Stimulated activated effector memory CD8-positive, alpha-beta T cell treated with anti-CD3 and anti-CD28 coated beads, Interleukin-12 subunit alpha, Interleukin-12 subunit beta, amount 100 ng/mL, for 72 hours (primary cell): ENCODE measurements around the gene LPAR2.

Source experiments
- ATAC-seq: fragments of 150-1000 bp; cut with Tn5 transposase; 2 replicates; pipeline ENCODE4 v1.10.0; 2021
- DNase-seq, 2 donors: peaks; one replicate each; pipeline ENCODE4 v3.0.0; 2021 to 2022; ENCODE audit warnings: low spot score in 2 of 2
- H3K27ac Mint-ChIP-seq: one replicate; pipeline ENCODE4 v1.8.0; 2022; ENCODE audit warnings: mild to moderate bottlenecking, mixed read lengths
- H3K36me3 Mint-ChIP-seq: one replicate; pipeline ENCODE4 v1.8.0; 2022; ENCODE audit warnings: mild to moderate bottlenecking, mixed read lengths
- H3K4me1 Mint-ChIP-seq: one replicate; pipeline ENCODE4 v1.8.0; 2022; ENCODE audit warnings: mixed read lengths
- H3K4me3 Mint-ChIP-seq: one replicate; pipeline ENCODE4 v1.8.0; 2022; ENCODE audit warnings: mild to moderate bottlenecking, mixed read lengths
- H3K9me3 Mint-ChIP-seq: one replicate; pipeline ENCODE4 v1.8.0; 2022; ENCODE audit warnings: mixed read lengths

The LPAR2 gene

DNA sequence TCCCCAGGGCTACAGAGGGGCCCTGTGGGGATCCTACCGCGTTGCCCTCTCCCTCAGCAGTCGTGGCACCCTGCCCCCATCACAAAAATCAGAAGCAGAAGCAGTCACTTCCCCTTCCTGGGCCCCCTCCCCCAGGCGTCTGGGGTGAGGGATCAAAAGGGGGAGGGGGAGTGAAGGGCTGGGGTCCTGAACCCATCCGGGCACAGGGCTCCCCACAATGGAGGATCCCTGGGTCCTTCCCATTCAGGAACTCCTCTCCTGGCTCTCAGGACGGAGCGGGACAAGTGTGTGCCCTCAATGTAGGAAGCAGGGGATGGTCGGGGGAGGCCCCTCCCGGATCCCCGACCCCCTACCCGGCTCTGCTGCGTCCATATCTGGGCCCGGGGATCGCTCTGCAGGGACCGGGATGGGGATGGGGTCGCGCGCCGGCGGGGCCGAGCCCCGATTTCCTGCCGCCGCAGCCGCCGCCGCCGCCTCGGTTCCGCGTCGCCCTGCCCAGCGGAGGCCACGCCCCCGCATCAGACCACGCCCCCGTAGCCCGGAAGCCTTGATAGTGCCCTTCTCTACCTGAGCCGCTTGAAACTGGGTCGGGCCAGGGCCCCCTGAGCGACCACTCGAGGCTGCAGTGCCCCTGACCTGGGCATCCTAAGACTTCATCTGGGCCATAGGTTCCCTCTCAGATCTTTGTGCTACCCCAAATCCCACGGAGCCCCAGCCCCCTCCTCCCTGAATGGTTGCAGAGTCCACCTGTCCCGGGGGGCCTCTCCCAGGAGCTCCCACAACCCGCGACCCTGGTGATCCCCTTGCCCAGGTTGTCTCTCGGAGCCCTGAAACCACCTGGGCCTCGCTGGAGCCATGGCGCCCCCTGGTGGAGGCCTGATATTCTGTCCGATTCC lies 15.4 kb upstream of the LPAR2 start, which contains the start of gene GMIP:
GMIP (minus strand) TSS at position 500 of the 896 bp plus-strand sequence; CDS start at position 372, 128 bp downstream.
- ATAC-seq (peak; percentile 88), DNase-seq (peak; percentile 80 to 92)
- Mint-ChIP-seq H3K27ac (peak within 1 kb of the TSS; percentile 97), H3K4me3 (peak within 1 kb of the TSS; percentile 99), H3K36me3 (peaks cover 96% of the 10 kb centered on the region), H3K9me3 (no peaks in the 10 kb centered on the region), H3K4me1 (peaks cover 28% of the 10 kb centered on the region)

DNA sequence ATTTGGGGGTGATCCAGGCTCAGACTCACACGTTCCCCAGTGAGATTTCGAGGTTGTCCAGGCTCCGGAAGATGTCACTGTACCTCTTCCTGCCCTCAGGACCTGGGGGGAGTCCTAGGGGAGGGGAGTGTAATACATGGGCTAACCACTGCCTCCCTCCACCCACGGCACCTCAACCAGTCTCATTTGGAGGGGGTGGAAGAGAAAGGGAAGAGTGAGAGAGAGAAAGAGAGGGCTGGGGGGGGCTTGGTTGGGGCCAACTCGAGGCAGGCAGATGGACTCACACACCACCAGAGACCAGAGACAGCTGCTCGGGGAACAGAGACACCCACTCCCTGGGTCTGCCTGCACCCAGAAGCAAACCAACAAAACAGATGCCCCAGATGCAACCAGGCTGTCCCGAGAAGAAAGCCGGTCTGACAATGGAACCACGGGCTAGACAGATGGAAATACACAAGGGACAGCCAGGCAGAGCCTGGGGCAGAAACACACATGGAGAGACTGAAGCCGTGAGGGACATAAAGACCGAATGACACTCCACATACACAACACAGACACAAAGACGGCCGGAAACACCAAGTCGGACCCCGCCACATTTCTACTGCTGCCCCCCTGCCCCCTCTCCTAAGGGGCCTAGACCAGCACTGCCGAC lies 14.6 kb upstream of the LPAR2 start:
- peak; percentile 65 for ATAC-seq
- H3K4me3 Mint-ChIP-seq = peak overlapping the region; percentile 99
- H3K36me3 Mint-ChIP-seq = peaks cover 93% of the 10 kb centered on the region
- no peaks in the 10 kb centered on the region for H3K9me3 Mint-ChIP-seq
- peak overlapping the region; percentile 97 for H3K27ac Mint-ChIP-seq
- peak; percentile 28 to 74 for DNase-seq
- peaks cover 28% of the 10 kb centered on the region for H3K4me1 Mint-ChIP-seq

DNA sequence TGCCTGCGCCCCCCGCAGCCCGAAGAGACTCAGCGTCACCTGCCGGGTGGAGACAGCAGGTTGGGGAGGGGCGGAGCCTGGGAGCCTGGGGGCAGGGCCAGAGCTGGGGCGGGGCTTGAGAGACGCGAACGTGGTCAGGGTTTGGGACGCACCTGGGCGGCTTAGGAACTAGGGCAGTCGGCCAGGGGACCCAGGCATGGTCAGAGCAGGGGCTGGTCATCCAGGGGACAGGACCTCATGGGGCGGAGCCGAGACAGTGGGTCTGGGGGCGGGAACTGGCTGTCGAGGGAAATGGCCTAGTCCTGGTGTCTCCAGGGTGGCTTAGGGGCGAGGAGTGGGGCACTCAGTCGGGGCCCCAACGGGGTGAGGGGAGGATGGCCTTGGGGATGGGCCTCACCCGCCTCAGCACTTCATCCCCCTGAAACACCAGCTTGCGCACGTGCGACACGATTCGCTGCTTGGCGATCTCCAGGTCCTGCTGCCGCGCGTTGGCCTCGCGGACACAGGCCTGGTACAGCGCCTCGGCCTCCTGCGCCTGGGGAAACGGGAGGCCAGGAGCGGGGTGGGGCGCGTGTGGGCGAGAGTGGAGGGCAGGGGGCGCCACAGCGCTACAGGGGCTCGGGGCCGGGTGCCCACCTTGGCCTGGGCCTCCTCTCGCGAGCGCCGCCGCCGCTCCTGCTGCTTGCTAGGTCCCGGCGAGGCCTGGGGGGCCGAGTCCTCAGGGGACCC lies 9.7 kb upstream of the LPAR2 start:
- DNase-seq (no peak), ATAC-seq (no peak)
- H3K4me1 Mint-ChIP-seq = peaks cover 37% of the 10 kb centered on the region
- no peak overlapping the region for H3K27ac Mint-ChIP-seq
- H3K4me3 Mint-ChIP-seq = no peak overlapping the region
- H3K36me3 Mint-ChIP-seq = peaks cover 97% of the 10 kb centered on the region
- no peaks in the 10 kb centered on the region for H3K9me3 Mint-ChIP-seq

DNA sequence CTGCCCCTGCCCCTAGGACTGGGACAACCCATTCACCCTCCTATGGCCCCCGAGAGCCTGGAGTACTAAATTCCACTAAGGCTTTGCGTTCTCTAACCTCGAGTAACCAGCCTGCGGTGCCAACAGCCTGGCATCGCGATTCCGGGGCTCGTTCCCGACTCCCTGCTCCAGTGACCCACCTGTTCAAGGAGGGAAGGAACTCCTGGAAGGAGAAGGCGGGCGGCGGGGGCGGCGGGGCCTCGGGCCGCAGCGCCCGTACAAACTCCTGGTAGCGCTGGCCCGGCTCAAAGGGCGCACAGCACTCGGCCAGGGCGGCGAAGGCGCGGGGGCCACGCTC lies 9.1 kb upstream of the LPAR2 start:
- Mint-ChIP-seq H3K27ac (no peak overlapping the region), H3K4me3 (no peak overlapping the region), H3K9me3 (no peaks in the 10 kb centered on the region), H3K4me1 (peaks cover 32% of the 10 kb centered on the region), H3K36me3 (peaks cover 97% of the 10 kb centered on the region)
- ATAC-seq = no peak
- DNase-seq = no peak

DNA sequence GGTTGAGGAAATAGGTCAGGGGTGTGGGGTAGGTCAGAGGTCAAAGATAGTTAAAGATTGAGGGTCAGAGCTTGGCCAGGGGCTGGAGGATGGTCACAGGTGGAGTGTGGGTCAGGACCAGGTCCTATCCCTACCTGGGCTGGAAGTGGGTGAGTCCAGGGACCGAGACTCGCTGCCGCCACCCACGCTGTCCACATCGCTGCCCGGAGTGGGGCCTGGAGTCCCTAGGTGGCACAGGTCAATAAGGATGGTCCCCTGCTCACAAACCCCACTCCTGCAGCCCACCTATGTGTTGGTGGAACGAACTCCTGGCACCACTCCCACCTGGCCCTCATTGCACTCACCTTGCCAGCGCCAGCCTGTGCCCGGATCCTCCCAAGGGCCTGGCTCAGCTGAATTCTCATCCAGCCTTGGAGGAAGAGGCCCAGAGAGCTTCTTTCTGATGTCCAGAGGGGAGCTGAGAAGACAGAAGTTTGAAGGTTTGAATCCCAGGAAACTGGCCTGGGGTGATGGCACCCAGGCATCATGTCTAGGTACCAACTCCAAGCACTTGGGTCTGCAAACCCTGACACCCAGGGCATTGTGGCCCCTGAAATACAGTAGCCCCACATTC lies 8.7 kb upstream of the LPAR2 start:
- ATAC-seq = no peak
- H3K27ac Mint-ChIP-seq = no peak overlapping the region
- peaks cover 27% of the 10 kb centered on the region for H3K4me1 Mint-ChIP-seq
- no peaks in the 10 kb centered on the region for H3K9me3 Mint-ChIP-seq
- peaks cover 97% of the 10 kb centered on the region for H3K36me3 Mint-ChIP-seq
- DNase-seq = no peak
- H3K4me3 Mint-ChIP-seq = no peak overlapping the region

DNA sequence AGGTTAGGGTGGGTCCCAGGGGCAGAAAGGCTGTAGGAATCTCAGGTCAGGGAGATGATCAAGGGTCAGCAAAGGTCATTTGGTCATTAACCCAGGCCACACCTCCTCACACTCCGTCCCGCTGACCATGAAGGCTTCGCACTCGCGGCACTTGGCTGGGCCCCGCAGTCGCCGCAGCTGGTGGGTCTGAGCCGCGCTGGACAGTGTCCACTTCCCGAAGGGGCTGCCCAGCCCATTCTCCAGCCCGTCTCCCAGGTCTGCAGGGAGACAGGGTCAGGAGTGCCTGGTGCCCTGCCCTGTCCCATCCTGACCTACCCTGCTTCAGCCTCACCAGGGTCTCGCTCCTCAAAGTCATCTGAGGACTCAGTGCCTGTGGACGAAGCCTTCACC lies 7.3 kb upstream of the LPAR2 start:
- Mint-ChIP-seq H3K4me1 (peaks cover 25% of the 10 kb centered on the region), H3K4me3 (no peak overlapping the region), H3K27ac (peak overlapping the region; percentile 87), H3K36me3 (peaks cover 97% of the 10 kb centered on the region), H3K9me3 (no peaks in the 10 kb centered on the region)
- no peak for DNase-seq
- ATAC-seq = no peak

DNA sequence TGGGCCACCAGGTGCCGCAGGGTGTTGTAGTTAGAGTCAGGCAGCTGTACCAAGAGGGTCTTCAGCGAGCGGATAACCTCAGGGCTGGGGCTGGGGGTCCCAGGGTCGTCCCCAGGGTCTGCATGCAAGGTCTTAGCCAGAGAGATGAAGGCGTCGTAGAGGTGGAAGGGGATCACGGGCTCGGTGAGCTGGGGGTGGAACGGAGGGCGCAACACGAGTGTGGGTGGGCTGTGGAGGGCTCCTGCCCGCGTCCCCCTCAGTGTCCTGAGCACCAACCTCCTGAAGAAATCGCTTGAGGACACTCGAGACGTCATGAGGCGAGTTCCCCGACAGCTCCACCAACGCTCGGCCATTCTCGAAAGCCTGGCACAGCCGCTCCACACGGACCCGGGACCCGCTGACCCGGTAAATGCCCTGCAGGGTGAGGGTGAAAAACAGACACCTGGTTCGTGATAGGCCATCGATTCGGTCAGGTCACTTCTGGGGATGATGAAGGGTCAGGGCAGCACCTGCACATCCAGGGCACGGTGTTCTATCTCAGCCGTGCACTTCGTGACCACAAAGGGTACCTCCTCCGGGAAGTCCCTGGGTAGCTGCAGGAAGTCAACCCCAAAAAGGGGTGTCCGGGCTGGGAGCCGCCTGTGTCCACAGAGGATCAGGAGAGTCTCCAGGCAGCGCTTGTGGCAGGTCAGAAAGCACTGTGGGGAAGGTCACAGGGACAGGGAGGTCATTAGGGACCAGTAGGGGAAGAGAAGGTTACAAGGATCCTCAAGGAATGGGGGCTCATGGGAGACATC lies 6.7 kb upstream of the LPAR2 start:
- Mint-ChIP-seq H3K4me3 (no peak overlapping the region), H3K4me1 (peaks cover 19% of the 10 kb centered on the region), H3K36me3 (peaks cover 97% of the 10 kb centered on the region), H3K27ac (peak overlapping the region; percentile 87), H3K9me3 (no peaks in the 10 kb centered on the region)
- no peak for DNase-seq
- no peak for ATAC-seq

DNA sequence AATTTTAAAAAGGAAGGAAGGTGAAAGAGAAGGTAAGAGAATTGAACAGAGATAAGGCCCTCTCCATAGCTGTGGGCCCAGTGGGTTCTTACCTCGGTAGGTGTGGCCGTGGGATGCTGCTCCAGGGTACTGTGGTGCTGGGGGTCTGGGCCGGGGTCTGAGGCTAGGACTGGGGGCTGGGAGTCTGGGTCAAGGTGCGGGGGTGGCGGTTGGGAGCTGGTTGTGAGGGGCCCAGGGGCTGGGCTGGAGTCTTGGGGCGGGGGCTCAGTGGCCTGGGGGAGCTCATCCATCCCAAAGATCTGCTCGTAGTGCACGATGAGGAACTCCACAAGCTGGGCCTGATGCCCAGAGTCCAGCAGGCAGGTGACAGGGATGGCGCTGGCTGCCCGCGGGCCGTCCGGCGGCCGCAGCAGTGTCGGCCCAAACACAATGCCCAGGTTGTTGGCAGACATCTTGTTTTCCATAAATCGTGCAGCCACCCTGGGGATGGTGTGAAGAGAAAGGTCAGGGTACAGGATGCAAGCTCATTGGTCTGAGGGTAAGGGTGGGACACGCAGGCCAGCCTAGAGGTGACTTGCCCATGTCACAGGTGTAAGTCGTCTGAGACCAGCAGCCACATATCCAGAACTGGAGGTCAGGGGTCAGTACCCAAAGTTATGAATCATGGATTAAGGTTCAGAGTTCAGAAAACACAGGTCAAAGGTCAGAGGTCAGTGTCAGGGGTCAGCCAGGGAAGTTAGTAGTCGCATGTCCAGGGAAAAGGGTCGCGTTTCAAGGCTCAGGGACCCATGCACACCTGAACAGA lies 5.9 kb upstream of the LPAR2 start:
- no peaks in the 10 kb centered on the region for H3K9me3 Mint-ChIP-seq
- peaks cover 21% of the 10 kb centered on the region for H3K4me1 Mint-ChIP-seq
- H3K27ac Mint-ChIP-seq = peak overlapping the region; percentile 87
- no peak for DNase-seq
- no peak for ATAC-seq
- H3K4me3 Mint-ChIP-seq = no peak overlapping the region
- peaks cover 97% of the 10 kb centered on the region for H3K36me3 Mint-ChIP-seq

DNA sequence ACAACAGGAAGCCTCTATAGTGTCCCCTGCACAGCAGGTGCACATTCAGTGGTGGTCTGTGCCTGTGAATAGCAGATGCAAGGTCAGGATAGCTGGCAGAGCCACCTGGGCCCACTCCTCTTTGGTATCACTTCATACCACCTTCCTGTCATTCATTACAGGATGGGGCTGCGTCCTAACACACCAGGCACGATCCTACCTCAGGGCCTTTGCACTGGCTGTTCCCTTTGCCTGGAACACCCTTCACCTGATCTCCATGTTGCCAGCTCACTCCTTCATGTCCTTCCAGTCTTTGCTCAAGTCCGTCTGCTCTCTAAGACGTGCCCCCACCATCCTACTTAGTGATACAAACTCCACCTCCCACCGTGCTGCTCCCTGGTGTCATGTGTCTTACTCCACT lies 4.6 kb upstream of the LPAR2 start:
- peaks cover 99% of the 10 kb centered on the region for H3K36me3 Mint-ChIP-seq
- no peak for DNase-seq
- no peak overlapping the region for H3K4me3 Mint-ChIP-seq
- no peaks in the 10 kb centered on the region for H3K9me3 Mint-ChIP-seq
- H3K27ac Mint-ChIP-seq = peak overlapping the region; percentile 87
- H3K4me1 Mint-ChIP-seq = peaks cover 27% of the 10 kb centered on the region
- no peak for ATAC-seq

DNA sequence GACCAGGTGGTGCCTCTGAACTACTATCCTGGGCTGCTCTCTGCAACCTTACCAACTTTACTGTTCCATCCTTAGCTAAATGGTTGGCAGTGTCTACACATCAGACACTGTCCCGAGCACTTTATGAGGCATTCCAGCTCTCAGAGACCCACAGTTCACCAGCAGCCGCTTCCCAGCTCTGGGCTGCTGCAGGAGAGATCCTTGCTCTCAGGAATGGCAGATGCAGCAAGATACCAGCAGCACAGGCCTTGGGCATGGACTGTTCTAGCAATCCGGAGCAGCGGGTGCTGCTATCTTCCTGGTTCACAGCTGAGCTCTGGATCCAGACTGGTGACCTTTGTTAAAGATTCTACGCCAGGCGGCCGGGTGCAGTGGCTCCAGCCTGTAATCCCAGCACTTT lies 3.3 kb upstream of the LPAR2 start:
- Mint-ChIP-seq H3K4me1 (peaks cover 40% of the 10 kb centered on the region), H3K27ac (no peak overlapping the region), H3K36me3 (peaks cover 99% of the 10 kb centered on the region), H3K4me3 (no peak overlapping the region), H3K9me3 (no peaks in the 10 kb centered on the region)
- ATAC-seq = no peak
- no peak for DNase-seq

DNA sequence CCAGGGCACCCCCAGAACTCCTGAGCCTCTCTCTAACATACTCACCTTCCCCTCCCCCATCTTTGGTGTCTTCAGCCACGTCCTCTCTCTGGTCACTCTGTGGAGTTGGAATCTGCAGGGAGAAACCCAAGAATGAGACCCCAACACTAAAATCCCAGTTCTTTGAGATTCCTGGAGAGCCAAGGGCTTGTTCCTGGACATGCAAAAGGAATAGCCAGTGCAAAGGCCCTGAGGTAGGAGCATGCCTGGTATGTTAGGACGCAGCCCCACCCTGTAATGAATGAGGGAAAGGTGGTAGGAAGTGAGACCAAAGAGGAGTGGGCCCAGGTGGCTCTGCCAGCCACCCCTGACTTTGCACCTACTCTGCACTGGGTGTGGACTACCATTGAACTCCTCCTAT lies 2.4 kb upstream of the LPAR2 start:
- no peak overlapping the region for H3K27ac Mint-ChIP-seq
- no peaks in the 10 kb centered on the region for H3K9me3 Mint-ChIP-seq
- peaks cover 99% of the 10 kb centered on the region for H3K36me3 Mint-ChIP-seq
- no peak for ATAC-seq
- H3K4me1 Mint-ChIP-seq = peaks cover 41% of the 10 kb centered on the region
- DNase-seq = no peak
- no peak overlapping the region for H3K4me3 Mint-ChIP-seq

DNA sequence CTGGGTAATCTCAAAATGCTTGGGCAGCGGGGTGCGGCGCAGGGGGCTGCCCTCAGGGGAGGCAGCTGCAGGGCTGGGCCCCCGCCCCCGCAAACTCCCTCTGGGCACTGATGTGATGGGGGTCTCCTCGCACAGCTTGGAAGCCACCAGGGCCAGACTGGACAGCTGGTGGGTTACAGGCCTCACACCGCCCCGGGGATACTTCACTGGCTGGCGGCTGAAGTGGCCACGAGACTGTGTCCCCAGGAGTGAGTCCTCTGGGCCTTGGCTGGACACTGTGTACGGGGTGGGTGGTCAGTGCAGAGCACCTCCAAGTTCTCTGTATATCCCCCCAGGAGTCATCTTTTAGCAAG lies 2.0 kb upstream of the LPAR2 start:
- Mint-ChIP-seq H3K4me1 (peaks cover 40% of the 10 kb centered on the region), H3K9me3 (no peaks in the 10 kb centered on the region), H3K36me3 (peaks cover 99% of the 10 kb centered on the region), H3K4me3 (no peak overlapping the region), H3K27ac (no peak overlapping the region)
- ATAC-seq (no peak), DNase-seq (no peak)

DNA sequence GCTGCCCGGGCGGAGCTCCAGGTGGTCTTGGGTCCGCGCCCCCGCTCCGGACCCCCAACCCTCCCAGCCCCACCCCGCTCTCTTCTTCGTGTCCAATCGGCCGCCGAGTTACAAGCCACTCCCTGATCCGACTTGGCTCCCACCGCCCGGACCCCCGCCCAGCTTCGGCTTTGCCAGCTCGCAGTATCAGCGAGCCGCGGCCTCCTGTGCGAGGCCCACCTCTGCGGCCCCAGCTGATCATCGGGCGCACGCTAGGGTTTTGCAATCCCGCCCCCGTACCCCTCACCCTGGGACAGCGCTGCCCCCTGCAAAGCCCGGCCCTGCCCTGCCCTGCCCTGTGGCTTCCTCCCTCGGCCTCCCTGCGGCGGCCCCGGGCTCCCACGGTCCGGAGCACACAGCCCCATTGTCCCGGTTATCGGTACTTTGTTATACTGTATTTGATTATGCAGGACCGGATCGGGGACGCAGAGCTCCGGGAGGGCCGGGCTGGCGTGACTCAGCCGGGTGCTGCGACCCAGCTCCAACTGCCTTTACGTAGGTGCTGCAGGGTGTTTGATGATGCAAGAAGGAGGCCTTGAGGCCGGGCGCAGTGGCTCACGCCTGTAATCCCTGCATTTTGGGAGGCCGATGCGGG lies 598 bp upstream of the LPAR2 start:
- peak overlapping the region; percentile 89 for H3K4me3 Mint-ChIP-seq
- DNase-seq = peak in 1 of 2 donors; percentile 48
- H3K9me3 Mint-ChIP-seq = no peaks in the 10 kb centered on the region
- H3K27ac Mint-ChIP-seq = peak overlapping the region; percentile 92
- peak; percentile 82 for ATAC-seq
- peaks cover 99% of the 10 kb centered on the region for H3K36me3 Mint-ChIP-seq
- peaks cover 37% of the 10 kb centered on the region for H3K4me1 Mint-ChIP-seq
